SH-SY5Y (cell line): ENCODE measurements around the gene ATP6V1G3.

Experiments
- GATA2 ChIP-seq: IDR thresholded peaks from 2 replicates; pipeline ENCODE4 v1.6.1; 2011; ENCODE audit warnings: mild to moderate bottlenecking, low read depth, low read length
- GATA3 ChIP-seq: IDR thresholded peaks from 2 replicates; pipeline ENCODE4 v1.6.1; 2011; ENCODE audit warnings: low read depth, mild to moderate bottlenecking, low read length, moderate library complexity

DNA sequence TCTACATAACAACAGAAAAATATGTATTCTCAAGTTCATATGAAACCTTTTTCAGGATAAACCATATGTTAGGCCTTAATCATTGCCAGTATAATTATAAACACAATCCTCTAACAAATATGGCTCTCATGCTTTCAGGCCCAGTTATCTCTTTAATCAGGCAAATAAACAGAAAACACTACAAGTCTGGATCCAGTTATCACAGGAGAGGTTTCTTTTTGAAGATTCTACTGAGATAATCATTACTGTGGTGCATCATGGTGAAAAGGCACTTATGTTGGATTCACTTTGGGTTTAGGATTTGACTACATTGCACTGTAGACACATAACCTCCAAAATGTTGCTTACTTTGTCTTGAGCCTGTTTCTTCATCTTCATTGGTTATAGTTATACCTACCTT lies 8.4 kb upstream of the ATP6V1G3 start:
- TF ChIP-seq GATA3 (peak; percentile 77), GATA2 (peak; percentile 62; the same call in 1 of the 2 replicates)
